Small intestine (tissue), 7 donors: ENCODE data around the gene SLFN13. TPM values are rescaled to one million over a fixed set of nuclear protein-coding genes. Genes with fewer than 3 reads are reported as not detected.
"Not testable (repeated sequence)": the region's sequence is repeated elsewhere in the genome, so short reads cannot be mapped to it uniquely, and the experiment has no call there.

Experiments
- DNase-seq, 2 donors: peaks; one replicate each; pipeline versions ENCODE4 v3.0.0 to v3.0.0-alpha.2; 2013
- FAIRE-seq: peaks from 2 replicates; lab custom pipeline; 2012; peaks lifted over from hg19 to GRCh38; lab: Jason Lieb, UNC
- H3K27ac ChIP-seq, 3 donors: one replicate each; pipeline ENCODE4 v1.5.1; 2013; ENCODE audit warnings: low read length in 2 of 3, mild to moderate bottlenecking in 2 of 3, control low read depth in 1 of 3, inconsistent platforms in 1 of 3, low read depth in 1 of 3, moderate library complexity in 1 of 3
- H3K27me3 ChIP-seq, 3 donors: one replicate each; pipeline ENCODE4 v1.6.1; 2013; ENCODE audit warnings: low read length in 3 of 3, inconsistent platforms in 1 of 3; ENCODE audit not compliant: control insufficient read depth in 3 of 3, insufficient read depth in 3 of 3
- H3K36me3 ChIP-seq, 3 donors: one replicate each; pipeline ENCODE4 v1.6.1; 2013; ENCODE audit warnings: low read length in 3 of 3, inconsistent platforms in 1 of 3, low read depth in 1 of 3, mild to moderate bottlenecking in 1 of 3, moderate library complexity in 1 of 3; ENCODE audit not compliant: control insufficient read depth in 3 of 3, insufficient read depth in 2 of 3
- H3K4me1 ChIP-seq, 3 donors: one replicate each; pipeline ENCODE4 v1.6.1; 2013; ENCODE audit warnings: low read length in 2 of 3, inconsistent platforms in 1 of 3, low read depth in 1 of 3, mild to moderate bottlenecking in 1 of 3, moderate library complexity in 1 of 3; ENCODE audit not compliant: control insufficient read depth in 3 of 3, insufficient read depth in 2 of 3
- H3K4me3 ChIP-seq, 3 donors: one replicate each; pipeline ENCODE4 v1.5.1; 2013; ENCODE audit warnings: low read length in 3 of 3, control low read depth in 1 of 3, inconsistent platforms in 1 of 3, low read depth in 1 of 3, mild to moderate bottlenecking in 1 of 3, moderate library complexity in 1 of 3
- H3K9me3 ChIP-seq, 2 donors: one replicate each; pipeline ENCODE4 v1.6.1; 2013; ENCODE audit warnings: low read depth in 1 of 2, low read length in 1 of 2; ENCODE audit not compliant: control insufficient read depth in 2 of 2, insufficient read depth in 1 of 2
- WGBS, 3 donors: extraction: QIAGEN DNeasy Blood & Tissue Kit; methylation state at CpG; one replicate each; pipeline ENCODE4 v1.1.7; 2013; 5-methylcytosine and 5-hydroxymethylcytosine counted together
- polyA plus RNA-seq, 4 donors: library from polyadenylated mRNA; stranded (reverse) in 3 of 4; unstranded in 1 of 4; fragments of 200-250 nt in 3 of 4; fragments of 120-200 nt in 1 of 4; gene quantifications; one replicate each; pipeline versions ENCODE4 v1.2.1 to v1.2.3, GENCODE V29; 2013
- donor health status: healthy with polysubstance abuse.
- donor health status: control.
- donor health status: control.
- donor health status: Bipolar disorder and iron deficiency.
- donor health status: healthy.

The SLFN13 gene
- polyA plus RNA-seq, 4 donors = 0.67 to 2.4 (median 1.1) TPM

GRCh38 chr17:35429702-35430101 is 18.9 kb downstream of the SLFN13 start:
- Histone ChIP-seq H3K4me3 (no peak overlapping the region), H3K9me3 (no peaks in the 10 kb centered on the region), H3K36me3 (no peaks in the 10 kb centered on the region), H3K27ac (no peak overlapping the region), H3K4me1 (peaks cover 0 to 11% (median 2%) of the 10 kb centered on the region in 3 donors), H3K27me3 (no peaks in the 10 kb centered on the region)
- DNase-seq = no peak
- WGBS, 3 donors = 92 to 98% (median 92%) methylated on average over 2 of the region's 2 CpGs
- FAIRE-seq = no peak

GRCh38 chr17:35428229-35428628 is 20.3 kb downstream of the SLFN13 start:
- FAIRE-seq (no peak), DNase-seq (peak in 1 of 2 donors; percentile 16)
- Histone ChIP-seq H3K36me3 (no peaks in the 10 kb centered on the region), H3K27ac (no peak overlapping the region), H3K4me3 (no peak overlapping the region), H3K4me1 (peaks cover 0 to 3% (median 2%) of the 10 kb centered on the region in 3 donors), H3K27me3 (no peaks in the 10 kb centered on the region), H3K9me3 (no peaks in the 10 kb centered on the region)
- 77 to 94% (median 86%) methylated on average over 2 of the region's 2 CpGs for WGBS, 3 donors

GRCh38 chr17:35423761-35424160 is 24.8 kb downstream of the SLFN13 start:
- 87 to 96% (median 91%) methylated on average over 4 of the region's 4 CpGs for WGBS, 3 donors
- DNase-seq (no peak), FAIRE-seq (no peak)
- H3K27me3 ChIP-seq = no peaks in the 10 kb centered on the region
- no peak overlapping the region for H3K4me3 ChIP-seq
- H3K9me3 ChIP-seq = no peaks in the 10 kb centered on the region
- peaks cover 0 to 3% (median 0%) of the 10 kb centered on the region in 3 donors for H3K36me3 ChIP-seq
- no peaks in the 10 kb centered on the region for H3K4me1 ChIP-seq
- no peak overlapping the region for H3K27ac ChIP-seq

- H3K27ac ChIP-seq, FAIRE-seq, H3K4me3 ChIP-seq, DNase-seq, H3K9me3 ChIP-seq, H3K27me3 ChIP-seq, H3K36me3 ChIP-seq, H3K4me1 ChIP-seq: not testable (repeated sequence)
- WGBS, 3 donors = 94 to 97% (median 95%) methylated on average over 9 of the region's 9 CpGs
These were observed 27.5 kb downstream of the SLFN13 start for GRCh38 chr17:35421069-35421468.

GRCh38 chr17:35416659-35417058 is 31.9 kb downstream of the SLFN13 start:
- H3K27ac ChIP-seq = no peak overlapping the region

GRCh38 chr17:35414707-35415106 is 33.9 kb downstream of the SLFN13 start:
- not testable (repeated sequence) for DNase-seq, FAIRE-seq, H3K27me3 ChIP-seq, H3K27ac ChIP-seq, H3K4me3 ChIP-seq, H3K9me3 ChIP-seq, H3K36me3 ChIP-seq, H3K4me1 ChIP-seq
- WGBS, 3 donors = 92 to 97% (median 94%) methylated on average over 2 of the region's 2 CpGs

More at GRCh38 chr17:35416659-35417058, 31.9 kb downstream of the SLFN13 start:
- Histone ChIP-seq H3K9me3 (no peaks in the 10 kb centered on the region), H3K27me3 (no peaks in the 10 kb centered on the region), H3K4me1 (no peaks in the 10 kb centered on the region), H3K36me3 (peaks cover 0 to 3% (median 0%) of the 10 kb centered on the region in 3 donors), H3K4me3 (no peak overlapping the region)
- DNase-seq = no peak
- WGBS, 3 donors = 91 to 95% (median 94%) methylated on average over 2 of the region's 2 CpGs
- no peak for FAIRE-seq

GRCh38 chr17:35414247-35414646 is 34.3 kb downstream of the SLFN13 start:
- H3K4me1 ChIP-seq = no peaks in the 10 kb centered on the region
- DNase-seq (no peak), FAIRE-seq (no peak)
- 93 to 96% (median 94%) methylated on average over 1 of the region's 1 CpG for WGBS, 3 donors
- no peaks in the 10 kb centered on the region for H3K9me3 ChIP-seq
- H3K36me3 ChIP-seq = peaks cover 0 to 3% (median 3%) of the 10 kb centered on the region in 3 donors
- no peaks in the 10 kb centered on the region for H3K27me3 ChIP-seq
- no peak overlapping the region for H3K27ac ChIP-seq
- H3K4me3 ChIP-seq = no peak overlapping the region

- DNase-seq (no peak), FAIRE-seq (no peak)
- no peak overlapping the region for H3K4me3 ChIP-seq
- WGBS, 3 donors = 90 to 96% (median 93%) methylated on average over 26 of the region's 26 CpGs
- peaks cover 0 to 7% of the 10 kb centered on the region in 2 donors for H3K9me3 ChIP-seq
- no peaks in the 10 kb centered on the region for H3K27me3 ChIP-seq
- no peak overlapping the region for H3K27ac ChIP-seq
- no peaks in the 10 kb centered on the region for H3K4me1 ChIP-seq
- H3K36me3 ChIP-seq = peaks cover 0 to 7% (median 5%) of the 10 kb centered on the region in 3 donors
These were observed 41.0 kb downstream of the SLFN13 start for GRCh38 chr17:35407531-35407930.

- Histone ChIP-seq H3K9me3 (peaks cover 0 to 7% of the 10 kb centered on the region in 2 donors), H3K4me3 (no peak overlapping the region), H3K4me1 (no peaks in the 10 kb centered on the region), H3K27ac (no peak overlapping the region), H3K27me3 (no peaks in the 10 kb centered on the region), H3K36me3 (peaks cover 0 to 7% (median 5%) of the 10 kb centered on the region in 3 donors)
- no peak for FAIRE-seq
- DNase-seq = no peak
- WGBS, 3 donors = 80 to 89% (median 83%) methylated on average over 1 of the region's 1 CpG
These were observed 42.0 kb downstream of the SLFN13 start for GRCh38 chr17:35406568-35406967.
